HepG2 (cell line): ENCODE data around the gene SNX24. TPM values are rescaled to one million over a fixed set of nuclear protein-coding genes. Genes with fewer than 3 reads are reported as not detected.

Experiments
- ATAC-seq: fragments of 200-7000 bp; cut with Tn5 transposase; 3 replicates; pipeline ENCODE4 v1.9.1; 2020; ENCODE audit warnings: mild to moderate bottlenecking, moderate library complexity
- BruUV-seq: library from RNA; stranded (reverse); fragments of 400-500 nt; replicated peaks from 2 replicates; lab custom pipeline; 2021; lab: Mats Ljungman, UMichigan
- CTCF ChIA-PET: fragments of 300-600 bp; formaldehyde crosslinking; extraction: SDS; loops from one replicate; lab custom pipeline; 2021; ENCODE audit warnings: low total read pairs, inconsistent platforms, low intra/inter-chr PET ratio; lab: Yijun Ruan, JAX
- POLR2A ChIA-PET: fragments of 350-600 bp; sonication (Branson Sonifier 250); formaldehyde crosslinking; loops from one replicate; lab custom pipeline; 2020; ENCODE audit warnings: antibody characterized with exemption, inconsistent platforms; lab: Yijun Ruan, JAX
- DNase-seq: peaks from one replicate; pipeline ENCODE4 v3.0.0-alpha.2; 2015; ENCODE audit warnings: low spot score
- FAIRE-seq: peaks from 3 replicates; lab custom pipeline; 2011; peaks lifted over from hg19 to GRCh38; lab: Jason Lieb, UNC
- H2AFZ ChIP-seq: one replicate; pipeline ENCODE4 v1.6.1; 2011; ENCODE audit warnings: low read length, inconsistent platforms
- H3K27ac ChIP-seq: fragments of 300-600 bp; 3 replicates; pipeline ENCODE4 v1.8.0; 2011; ENCODE audit warnings: mixed run types, mild to moderate bottlenecking, mixed read lengths, low read length, inconsistent platforms; ENCODE audit not compliant: insufficient read depth; ENCODE audit errors: extremely low read length
- H3K27me3 ChIP-seq, 2 experiments: fragments of 200-600 bp in 1 of 2; 2 replicates in 1 of 2; 3 replicates in 1 of 2; pipeline versions ENCODE4 v1.6.0 to v1.8.0; 2011; ENCODE audit warnings: low read length in 2 of 2, mild to moderate bottlenecking in 2 of 2, moderate library complexity in 2 of 2, inconsistent platforms in 1 of 2; ENCODE audit not compliant: insufficient read depth in 2 of 2, control insufficient read depth in 1 of 2
- H3K36me3 ChIP-seq, 2 experiments: fragments of 200-600 bp in 1 of 2; replicated peaks in 1 of 2; 2 replicates in 1 of 2; 3 replicates in 1 of 2; pipeline versions ENCODE4 v1.5.1 to v1.8.0; 2011; ENCODE audit warnings: low read length in 2 of 2, inconsistent platforms in 1 of 2; ENCODE audit not compliant: insufficient read depth in 2 of 2, control insufficient read depth in 1 of 2
- H3K4me1 ChIP-seq: 2 replicates; pipeline ENCODE4 v1.5.1; 2012; ENCODE audit warnings: low read length, inconsistent platforms; ENCODE audit not compliant: insufficient read depth
- H3K4me2 ChIP-seq: 2 replicates; pipeline ENCODE4 v1.6.0; 2011; ENCODE audit warnings: low read depth, low read length, inconsistent platforms
- H3K4me3 ChIP-seq, 3 experiments: fragments of 200-600 bp in 1 of 3; sonication (generic), shearing (Covaris generic) in 1 of 3; replicated peaks in 1 of 3; 2 replicates each; pipeline ENCODE4 v1.5.1; 2011 to 2016; ENCODE audit warnings: low read length in 3 of 3, inconsistent platforms in 2 of 3, low read depth in 2 of 3, mild to moderate bottlenecking in 2 of 3, control low read depth in 1 of 3, mixed read lengths in 1 of 3; ENCODE audit not compliant: insufficient read depth in 1 of 3
- H3K79me2 ChIP-seq: one replicate; pipeline ENCODE4 v1.6.1; 2011; ENCODE audit warnings: low read length, inconsistent platforms; ENCODE audit not compliant: insufficient read depth
- H3K9ac ChIP-seq: 2 replicates; pipeline ENCODE4 v1.6.0; 2011; ENCODE audit warnings: mild to moderate bottlenecking, low read depth, low read length, inconsistent platforms; ENCODE audit not compliant: insufficient read depth
- H3K9me3 ChIP-seq: 2 replicates; pipeline ENCODE4 v1.5.1; 2012; ENCODE audit warnings: mild to moderate bottlenecking, low read length
- H4K20me1 ChIP-seq: 2 replicates; pipeline ENCODE4 v1.6.0; 2011; ENCODE audit warnings: inconsistent platforms, mild to moderate bottlenecking, low read length, moderate library complexity; ENCODE audit not compliant: insufficient read depth
- AHDC1 ChIP-seq: sonication (generic); formaldehyde crosslinking; IDR thresholded peaks from 2 replicates; pipeline ENCODE4 v1.5.1; 2020; ENCODE audit warnings: mild to moderate bottlenecking, missing genetic modification reagents, borderline replicate concordance
- ATF5 ChIP-seq: sonication (generic); formaldehyde crosslinking; IDR thresholded peaks from 2 replicates; pipeline ENCODE4 v1.4.0; 2020; ENCODE audit warnings: mild to moderate bottlenecking, low read depth, missing genetic modification reagents
- CREB3 ChIP-seq: sonication (generic); formaldehyde crosslinking; IDR thresholded peaks from 2 replicates; pipeline ENCODE4 v1.5.0; 2020; ENCODE audit warnings: missing genetic modification reagents
- FOSL2 ChIP-seq: sonication (generic); formaldehyde crosslinking; IDR thresholded peaks from 2 replicates; pipeline ENCODE4 v1.4.0; 2020; ENCODE audit warnings: missing genetic modification reagents
- HNRNPUL1 ChIP-seq: fragments of 200-400 bp; formaldehyde crosslinking; IDR thresholded peaks from 2 replicates; pipeline ENCODE4 v1.6.1; 2017; ENCODE audit warnings: low read depth, mild to moderate bottlenecking, low read length, moderate library complexity
- HOXA9 ChIP-seq: sonication (generic); formaldehyde crosslinking; IDR thresholded peaks from 2 replicates; pipeline ENCODE4 v1.8.1; 2022; ENCODE audit warnings: missing genetic modification reagents, mild to moderate bottlenecking, moderate library complexity, borderline replicate concordance
- KDM2A ChIP-seq: sonication (generic); formaldehyde crosslinking; IDR thresholded peaks from 2 replicates; pipeline ENCODE4 v1.4.0; 2020; ENCODE audit warnings: low read depth, missing genetic modification reagents, borderline replicate concordance
- KLF6 ChIP-seq: IDR thresholded peaks from 2 replicates; pipeline ENCODE4 v1.8.0; 2016; ENCODE audit warnings: missing biosample characterization, missing genetic modification reagents
- RORA ChIP-seq: sonication (generic); formaldehyde crosslinking; IDR thresholded peaks from 2 replicates; pipeline ENCODE4 v1.5.0; 2020; ENCODE audit warnings: mild to moderate bottlenecking, missing genetic modification reagents, moderate library complexity
- SRY ChIP-seq: sonication (generic); formaldehyde crosslinking; IDR thresholded peaks from 2 replicates; pipeline ENCODE4 v1.8.0; 2022; ENCODE audit warnings: mild to moderate bottlenecking, missing genetic modification reagents
- ZNF3 ChIP-seq: IDR thresholded peaks from 2 replicates; pipeline ENCODE4 v1.7.0; 2017; ENCODE audit warnings: inconsistent platforms
- ZNF331 ChIP-seq: sonication (generic); formaldehyde crosslinking; IDR thresholded peaks from 2 replicates; pipeline ENCODE4 v1.4.0; 2020; ENCODE audit warnings: missing genetic modification reagents
- ZNF354B ChIP-seq: sonication (generic); formaldehyde crosslinking; IDR thresholded peaks from 2 replicates; pipeline ENCODE4 v1.8.0; 2022; ENCODE audit warnings: mild to moderate bottlenecking, missing genetic modification reagents
- ZNF678 ChIP-seq: sonication (generic); formaldehyde crosslinking; IDR thresholded peaks from 2 replicates; pipeline ENCODE4 v1.4.0; 2020; ENCODE audit warnings: mild to moderate bottlenecking, missing genetic modification reagents
- ZNF788 ChIP-seq: sonication (generic); formaldehyde crosslinking; IDR thresholded peaks from 2 replicates; pipeline ENCODE4 v1.5.0; 2020; ENCODE audit warnings: mild to moderate bottlenecking, missing genetic modification reagents, borderline replicate concordance
- WGBS: methylation state at CpG from one replicate; pipeline ENCODE4 v1.1.6; 2017; ENCODE audit warnings: low lambda C conversion rate; 5-methylcytosine and 5-hydroxymethylcytosine counted together
- in situ Hi-C: cut with HindIII; loops from 2 replicates; pipeline ENCODE4 v1.10.0; 2017; ENCODE audit warnings: low pct_unique_long_range_greater_than_20kb; ENCODE audit not compliant: extremely low pct_ligation_motif_present
- intact Hi-C: fragments of 100-400 bp; cut with micrococcal nuclease; formaldehyde crosslinking; loops from one replicate; pipeline ENCODE4 v1.10.0; 2022; ENCODE audit not compliant: unreplicated experiment
- polyA plus RNA-seq, 8 experiments: library from polyadenylated mRNA; depleted of rRNA in 3 of 8; stranded (reverse) in 7 of 8; unstranded in 1 of 8; fragments of >200 nt; fragmentation: Illumina TruSeq in 4 of 8; extraction: Trizol in 4 of 8; gene quantifications; 2 replicates each; pipeline versions ENCODE4 v1.2.1 to v1.2.3, GENCODE V29; 2011 to 2016; ENCODE audit warnings: low read depth in 4 of 8, missing spikeins in 1 of 8, mixed read lengths in 1 of 8; ENCODE audit not compliant: insufficient read depth in 1 of 8
- total RNA-seq, 5 experiments: library from RNA; depleted of rRNA; stranded (reverse); fragments of >200 nt; fragmentation: Illumina TruSeq; extraction: Trizol; gene quantifications; 2 replicates each; pipeline ENCODE4 v1.2.3, GENCODE V29; 2016; ENCODE audit warnings: low read depth in 1 of 5

Gene SNX24
- total and polyA plus RNA-seq, 2 of the 13 experiments (the other 11 are each of a cell fraction or from before 2014, with no cell fraction given), result 7.2 to 23.7 TPM

GRCh38 chr5:122844136-122844909 lies 1.1 kb upstream of the SNX24 start (continued):
- TF ChIP-seq CREB3, result no peak

GRCh38 chr5:122844910-122845228 lies 544 bp upstream of the SNX24 start:
- Histone ChIP-seq H3K36me3 (no peaks in the 10 kb centered on the region), H3K27me3 (no peaks in the 10 kb centered on the region; a peak in 1 of 5 replicates), H3K9me3 (no peaks in the 10 kb centered on the region), H3K27ac (peak overlapping the region; percentile 96), H3K4me2 (peak overlapping the region; percentile 92), H3K79me2 (no peaks in the 10 kb centered on the region), H3K4me1 (peaks cover 52% of the 10 kb centered on the region), H3K4me3 (peak overlapping the region; percentile 70 to 91 (median 79)), H2AFZ (peak overlapping the region; percentile 76), H3K9ac (peak overlapping the region; percentile 84), H4K20me1 (no peaks in the 10 kb centered on the region)
- in situ Hi-C loops, result no loop called here
- TSS peak; percentile 73 for BruUV-seq
- intact Hi-C loops, result loop anchor here (5.0 to 10.0 kb wide), 3 partner anchors 140 to 670 kb away; partner anchors contain the start of genes CSNK1G3 and PPIC
- POLR2A ChIA-PET, result interaction anchor here (1.1 to 2.2 kb wide), 5 partner anchors 54 to 579 kb away, joined by 4 to 8 read pairs (median 4); partner anchors contain the start of genes CEP120 and SNX2
- 0% methylated on average over 16 of the region's 16 CpGs for WGBS
- ATAC-seq (no peak), FAIRE-seq (no peak), DNase-seq (no peak)
- CTCF ChIA-PET, result no interaction called here
- TF ChIP-seq ZNF354B (CRISPR knock-in tag) (0 out of 2 replicates have a peak, but pooled peaks have one; percentile 13), FOSL2 (CRISPR knock-in tag) (no peak), HOXA9 (no peak), ZNF3 (CRISPR knock-in tag) (no peak), ATF5 (CRISPR knock-in tag) (no peak), RORA (CRISPR knock-in tag) (0 out of 2 replicates have a peak, but pooled peaks have one; percentile 36), ZNF331 (no peak), ZNF788 (0 out of 2 replicates have a peak, but pooled peaks have one; percentile 8), KLF6 (CRISPR knock-in tag) (peak; percentile 62; the same call in 1 of the 2 replicates), KDM2A (CRISPR knock-in tag) (0 out of 2 replicates have a peak, but pooled peaks have one; percentile 2), ZNF678 (CRISPR knock-in tag) (0 out of 2 replicates have a peak, but pooled peaks have one; percentile 46), HNRNPUL1 (no peak), SRY (CRISPR knock-in tag) (peak; percentile 36; the same call in 1 of the 2 replicates), AHDC1 (CRISPR knock-in tag) (0 out of 2 replicates have a peak, but pooled peaks have one; percentile 9)
